Choroid plexus epithelial cell (primary cell): ENCODE measurements around the gene TRPV2.

Source experiments
- DNase-seq: peaks from one replicate; pipeline ENCODE4 v3.0.0-alpha.2; 2010; ENCODE audit warnings: low read depth
- H3K4me3 ChIP-seq: 2 replicates; pipeline ENCODE4 v1.5.1; 2011; ENCODE audit warnings: low read depth, mild to moderate bottlenecking, control low read depth, low read length, moderate library complexity
- TF ChIP-seq, protein P1 (sequence below): conservative IDR thresholded peaks from 2 replicates; pipeline ENCODE4 v1.5.1; 2011; ENCODE audit warnings: low read depth, mild to moderate bottlenecking, control low read depth, inconsistent platforms, low read length, moderate library complexity

The TRPV2 gene

DNA sequence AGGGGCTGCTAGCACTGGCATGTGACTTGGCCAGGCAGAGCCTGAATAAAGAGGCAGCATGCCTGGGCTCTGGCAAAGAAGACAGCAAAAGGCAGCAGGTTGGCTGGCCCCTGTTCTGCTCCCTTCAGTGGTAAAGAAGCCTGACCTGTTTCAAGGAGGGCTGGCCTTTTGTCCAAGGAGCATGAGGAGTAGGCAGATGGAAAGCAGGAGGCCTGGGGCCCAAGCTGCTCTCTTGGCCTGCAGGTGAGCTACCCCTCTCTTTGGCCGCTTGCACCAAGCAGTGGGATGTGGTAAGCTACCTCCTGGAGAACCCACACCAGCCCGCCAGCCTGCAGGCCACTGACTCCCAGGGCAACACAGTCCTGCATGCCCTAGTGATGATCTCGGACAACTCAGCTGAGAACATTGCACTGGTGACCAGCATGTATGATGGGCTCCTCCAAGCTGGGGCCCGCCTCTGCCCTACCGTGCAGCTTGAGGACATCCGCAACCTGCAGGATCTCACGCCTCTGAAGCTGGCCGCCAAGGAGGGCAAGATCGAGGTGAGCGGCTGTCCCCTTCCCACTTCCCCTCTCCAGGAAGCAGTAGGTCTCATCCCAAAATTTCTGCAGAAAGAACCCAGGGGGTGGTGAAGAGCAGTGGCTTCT lies 8.0 kb downstream of the TRPV2 start:
- DNase-seq = no peak
- TF ChIP-seq, protein P1, sequence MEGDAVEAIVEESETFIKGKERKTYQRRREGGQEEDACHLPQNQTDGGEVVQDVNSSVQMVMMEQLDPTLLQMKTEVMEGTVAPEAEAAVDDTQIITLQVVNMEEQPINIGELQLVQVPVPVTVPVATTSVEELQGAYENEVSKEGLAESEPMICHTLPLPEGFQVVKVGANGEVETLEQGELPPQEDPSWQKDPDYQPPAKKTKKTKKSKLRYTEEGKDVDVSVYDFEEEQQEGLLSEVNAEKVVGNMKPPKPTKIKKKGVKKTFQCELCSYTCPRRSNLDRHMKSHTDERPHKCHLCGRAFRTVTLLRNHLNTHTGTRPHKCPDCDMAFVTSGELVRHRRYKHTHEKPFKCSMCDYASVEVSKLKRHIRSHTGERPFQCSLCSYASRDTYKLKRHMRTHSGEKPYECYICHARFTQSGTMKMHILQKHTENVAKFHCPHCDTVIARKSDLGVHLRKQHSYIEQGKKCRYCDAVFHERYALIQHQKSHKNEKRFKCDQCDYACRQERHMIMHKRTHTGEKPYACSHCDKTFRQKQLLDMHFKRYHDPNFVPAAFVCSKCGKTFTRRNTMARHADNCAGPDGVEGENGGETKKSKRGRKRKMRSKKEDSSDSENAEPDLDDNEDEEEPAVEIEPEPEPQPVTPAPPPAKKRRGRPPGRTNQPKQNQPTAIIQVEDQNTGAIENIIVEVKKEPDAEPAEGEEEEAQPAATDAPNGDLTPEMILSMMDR = no peak
- no peak overlapping the region for H3K4me3 ChIP-seq

GRCh38 chr17:16425202-16425601 lies 9.8 kb downstream of the TRPV2 start:
- TF ChIP-seq, protein P1 = no peak

GRCh38 chr17:16425698-16426659 lies 10.6 kb downstream of the TRPV2 start:
- no peak for DNase-seq
- H3K4me3 ChIP-seq = no peak overlapping the region
- TF ChIP-seq, protein P1 = no peak

More at GRCh38 chr17:16425202-16425601, 9.8 kb downstream of the TRPV2 start:
- DNase-seq = no peak
- no peak overlapping the region for H3K4me3 ChIP-seq

- DNase-seq = no peak
- no peak overlapping the region for H3K4me3 ChIP-seq
- TF ChIP-seq, protein P1 = no peak
These were observed 11.6 kb downstream of the TRPV2 start for GRCh38 chr17:16427020-16427419.

DNA sequence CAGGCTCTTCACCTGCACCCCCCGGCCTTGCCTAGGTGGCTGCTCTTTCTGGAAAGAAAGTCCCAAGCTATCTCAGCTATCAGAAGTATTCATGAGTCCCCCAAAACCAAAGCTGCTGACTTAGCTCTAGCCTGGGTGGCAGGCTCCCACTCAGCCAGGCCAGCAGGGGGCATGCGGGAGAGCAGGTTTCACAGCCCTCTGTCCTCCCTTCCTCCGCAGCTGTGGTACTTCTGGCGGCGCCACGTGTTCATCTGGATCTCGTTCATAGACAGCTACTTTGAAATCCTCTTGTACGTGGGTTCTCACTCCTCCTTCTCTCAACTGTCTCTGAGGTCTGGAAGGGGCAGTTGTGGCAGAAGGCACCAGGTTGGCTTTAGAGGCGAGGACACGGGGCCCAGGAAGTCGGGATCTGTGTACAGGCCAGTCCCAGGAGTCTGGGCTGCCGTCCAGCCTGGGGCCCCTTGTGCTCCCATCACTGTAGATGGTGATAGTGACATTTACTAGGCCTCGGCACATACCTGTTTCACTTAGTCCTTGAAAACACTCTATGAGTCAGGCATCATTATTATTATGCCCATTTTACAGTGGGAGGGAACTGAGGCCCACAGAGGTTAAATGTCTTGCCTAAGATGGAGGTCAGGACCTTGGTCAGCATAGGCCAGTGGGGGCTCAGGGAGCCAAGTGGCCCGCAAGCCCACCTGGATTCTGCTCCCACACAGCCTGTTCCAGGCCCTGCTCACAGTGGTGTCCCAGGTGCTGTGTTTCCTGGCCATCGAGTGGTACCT lies 12.9 kb downstream of the TRPV2 start:
- DNase-seq = peak; percentile 68
- H3K4me3 ChIP-seq = no peak overlapping the region
- TF ChIP-seq, protein P1 = peak; percentile 80

DNA sequence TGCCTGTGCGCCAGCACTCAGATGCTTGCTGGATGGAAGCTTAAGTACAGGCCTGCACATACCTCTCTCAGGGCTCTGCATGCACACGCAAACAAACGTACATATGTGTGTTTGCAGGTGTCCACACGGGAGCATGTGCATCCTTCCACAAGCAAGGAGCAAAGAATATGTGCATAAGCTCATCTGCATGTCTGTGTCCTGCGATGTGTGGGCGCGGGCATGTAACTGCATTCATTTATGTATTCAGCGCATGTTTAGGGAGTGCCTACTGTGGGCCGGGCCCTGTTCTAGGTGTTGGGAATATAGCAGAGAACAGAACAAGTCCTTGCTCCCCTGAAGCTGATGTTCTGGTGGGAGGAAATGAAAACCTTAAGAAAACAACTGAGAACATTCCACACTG lies 13.7 kb downstream of the TRPV2 start:
- DNase-seq = no peak
- TF ChIP-seq, protein P1 = no peak
- H3K4me3 ChIP-seq = no peak overlapping the region
